Measurements from ENCODE around the gene BMP6. TPM values are rescaled to one million over a fixed set of nuclear protein-coding genes. Genes with fewer than 3 reads are reported as not detected.

Gene BMP6
- total RNA-seq, 1 donor from 2014 or later: 0.44 TPM

GRCh38 chr6:7701212-7701834, 24.6 kb upstream of the BMP6 start:
- TF ChIP-seq CTCF (conservative IDR thresholded peaks at IDR 0.05): no peak
- no peak for DNase-seq (ENCODE audit: low read depth, low spot score)
- Mint-ChIP-seq H3K27ac (ENCODE audit: unreplicated experiment) (no peak overlapping the region), H3K27me3 (ENCODE audit: low read depth) (no peaks in the 10 kb centered on the region), H3K36me3 (ENCODE audit: low read depth) (no peaks in the 10 kb centered on the region), H3K4me3 (no peak overlapping the region), H3K4me1 (peaks cover 7% of the 10 kb centered on the region), H3K9me3 (no peaks in the 10 kb centered on the region)

GRCh38 chr6:7703148-7703680, 22.7 kb upstream of the BMP6 start:
- Mint-ChIP-seq H3K36me3 (ENCODE audit: low read depth) (no peaks in the 10 kb centered on the region), H3K27me3 (ENCODE audit: low read depth) (no peaks in the 10 kb centered on the region), H3K4me3 (no peak overlapping the region), H3K27ac (ENCODE audit: unreplicated experiment) (no peak overlapping the region), H3K9me3 (no peaks in the 10 kb centered on the region), H3K4me1 (peaks cover 7% of the 10 kb centered on the region)
- TF ChIP-seq CTCF (conservative IDR thresholded peaks at IDR 0.05): no peak
- no peak for DNase-seq (ENCODE audit: low read depth, low spot score)

GRCh38 chr6:7705483-7705882, 20.4 kb upstream of the BMP6 start:
- Mint-ChIP-seq H3K36me3 (ENCODE audit: low read depth) (no peaks in the 10 kb centered on the region), H3K4me1 (no peaks in the 10 kb centered on the region), H3K27me3 (ENCODE audit: low read depth) (no peaks in the 10 kb centered on the region), H3K9me3 (peaks cover 2% of the 10 kb centered on the region), H3K4me3 (no peak overlapping the region), H3K27ac (ENCODE audit: unreplicated experiment) (no peak overlapping the region)
- DNase-seq (ENCODE audit: low read depth, low spot score): no peak
- no peak for TF ChIP-seq CTCF (conservative IDR thresholded peaks at IDR 0.05)

GRCh38 chr6:7706269-7706668, 19.6 kb upstream of the BMP6 start:
- TF ChIP-seq CTCF (conservative IDR thresholded peaks at IDR 0.05): no peak
- H3K36me3 Mint-ChIP-seq (ENCODE audit: low read depth): no peaks in the 10 kb centered on the region
- H3K27me3 Mint-ChIP-seq (ENCODE audit: low read depth): no peaks in the 10 kb centered on the region
- H3K9me3 Mint-ChIP-seq: peaks cover 4% of the 10 kb centered on the region
- no peaks in the 10 kb centered on the region for H3K4me1 Mint-ChIP-seq
- DNase-seq (ENCODE audit: low read depth, low spot score): no peak
- H3K4me3 Mint-ChIP-seq: no peak overlapping the region
- H3K27ac Mint-ChIP-seq (ENCODE audit: unreplicated experiment): no peak overlapping the region

GRCh38 chr6:7707787-7708186, 18.1 kb upstream of the BMP6 start:
- no peak for DNase-seq (ENCODE audit: low read depth, low spot score)
- Mint-ChIP-seq H3K27me3 (ENCODE audit: low read depth) (no peaks in the 10 kb centered on the region), H3K4me1 (no peaks in the 10 kb centered on the region), H3K36me3 (ENCODE audit: low read depth) (no peaks in the 10 kb centered on the region), H3K9me3 (peaks cover 7% of the 10 kb centered on the region), H3K27ac (ENCODE audit: unreplicated experiment) (no peak overlapping the region), H3K4me3 (no peak overlapping the region)
- no peak for TF ChIP-seq CTCF (conservative IDR thresholded peaks at IDR 0.05)
